Muscle of arm (tissue), 12 donors: ENCODE results near the gene TAGAP. TPM values are rescaled to one million over a fixed set of nuclear protein-coding genes. Genes with fewer than 3 reads are reported as not detected.
"Not testable (repeated sequence)": the region's sequence is repeated elsewhere in the genome, so short reads cannot be mapped to it uniquely, and the experiment has no call there.

Experiments
- DNase-seq: peaks from one replicate; pipeline ENCODE4 v3.0.0-alpha.2; 2013
- polyA plus RNA-seq, 12 donors: library from polyadenylated mRNA; unstranded; fragments of 120-200 nt; gene quantifications; one replicate each; pipeline ENCODE4 v1.2.1, GENCODE V29; 2013; ENCODE audit not compliant: insufficient read length in 12 of 12

TAGAP gene
- polyA plus RNA-seq, 12 donors = 0.71 to 3.0 (median 0.86) TPM; not detected in 2

- DNase-seq = no peak
Measured at GRCh38 chr6:159047891-159048685, 3.3 kb upstream of the TAGAP start.

GRCh38 chr6:159045801-159046200 is 1.0 kb upstream of the TAGAP start:
- DNase-seq = no peak

GRCh38 chr6:159043947-159044346 is 844 bp downstream of the TAGAP start:
- DNase-seq = no peak

GRCh38 chr6:159043251-159043650 is 1.5 kb downstream of the TAGAP start:
- DNase-seq = no peak

GRCh38 chr6:159042826-159043181 is 2.0 kb downstream of the TAGAP start:
- DNase-seq = no peak

GRCh38 chr6:159042003-159042825 is 2.6 kb downstream of the TAGAP start:
- peak; percentile 65 for DNase-seq

- DNase-seq = no peak
Measured at GRCh38 chr6:159041181-159041580, 3.6 kb downstream of the TAGAP start.

- no peak for DNase-seq
Measured at GRCh38 chr6:159039885-159040258, 4.9 kb downstream of the TAGAP start.

GRCh38 chr6:159038914-159039884 is 5.6 kb downstream of the TAGAP start:
- no peak for DNase-seq

- DNase-seq = not testable (repeated sequence)
Measured at GRCh38 chr6:159038318-159038717, 6.5 kb downstream of the TAGAP start.

GRCh38 chr6:159037756-159038290 is 7.0 kb downstream of the TAGAP start:
- DNase-seq = no peak

GRCh38 chr6:159036673-159037072 is 8.1 kb downstream of the TAGAP start:
- DNase-seq = no peak

- DNase-seq = no peak
Measured at GRCh38 chr6:159035891-159036290, 8.9 kb downstream of the TAGAP start.

GRCh38 chr6:159033160-159034049 is 11.4 kb downstream of the TAGAP start:
- DNase-seq = no peak

GRCh38 chr6:159031846-159032245 is 12.9 kb downstream of the TAGAP start:
- DNase-seq = no peak

GRCh38 chr6:159030168-159030567 is 14.6 kb downstream of the TAGAP start:
- no peak for DNase-seq

- DNase-seq = not testable (repeated sequence)
Measured at GRCh38 chr6:159025224-159025623, 19.6 kb downstream of the TAGAP start.

- DNase-seq = no peak
Measured at GRCh38 chr6:159023893-159024292, 20.9 kb downstream of the TAGAP start.

- DNase-seq = no peak
Measured at GRCh38 chr6:159020011-159020410, 24.8 kb downstream of the TAGAP start.

GRCh38 chr6:159017757-159018559 is 26.8 kb downstream of the TAGAP start:
- no peak for DNase-seq
